ENCODE results near the gene CCR4.
"Not testable (repeated sequence)": the region's sequence is repeated elsewhere in the genome, so short reads cannot be mapped to it uniquely, and the experiment has no call there.

CCR4 gene

DNA sequence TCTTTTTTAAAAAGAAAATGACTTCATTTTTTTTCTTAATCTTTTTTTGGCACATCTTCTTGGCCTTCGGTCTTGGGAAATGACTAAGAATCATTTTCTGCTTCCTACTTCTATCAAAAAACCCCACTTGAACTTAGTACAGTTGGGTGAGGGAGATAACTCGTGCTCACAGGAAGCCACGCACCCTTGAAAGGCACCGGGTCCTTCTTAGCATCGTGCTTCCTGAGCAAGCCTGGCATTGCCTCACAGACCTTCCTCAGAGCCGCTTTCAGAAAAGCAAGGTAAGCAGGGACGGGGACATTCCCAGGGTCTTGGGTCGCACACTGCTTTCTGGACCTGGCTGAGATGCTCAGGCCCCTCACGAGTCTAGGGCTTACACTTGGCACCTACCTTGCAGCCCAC lies at the start of gene CCR4:
Gene CCR4, plus strand, starts transcription at position 235 of the 402 bp plus-strand sequence. CDS start 1,779 bp downstream, outside the sequence.
- DNase-seq (ENCODE audit: low spot score) = no peak

DNA sequence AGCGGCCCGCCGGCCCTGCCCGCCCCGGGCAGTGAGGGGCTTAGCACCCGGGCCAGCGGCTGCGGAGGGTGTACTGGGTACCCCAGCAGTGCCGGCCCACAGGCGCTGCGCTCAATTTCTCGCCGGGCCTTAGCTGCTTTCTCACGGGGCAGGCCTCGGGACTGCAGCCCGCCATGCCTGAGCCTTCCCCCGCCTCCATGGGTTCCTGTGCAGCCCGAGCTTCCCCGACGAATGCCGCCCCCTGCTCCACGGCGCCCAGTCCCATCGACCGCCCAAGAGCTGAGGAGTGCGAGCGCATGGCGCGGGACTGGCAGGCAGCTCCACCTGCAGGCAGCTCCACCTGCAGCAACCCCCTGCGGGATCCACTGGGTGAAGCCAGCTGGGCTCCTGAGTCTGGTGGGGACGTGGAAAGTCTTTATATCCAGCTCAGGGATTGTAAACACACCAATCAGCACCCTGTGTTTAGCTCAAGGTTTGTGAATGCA lies 48.5 kb upstream of the CCR4 start:
- DNase-seq (ENCODE audit: low spot score) = not testable (repeated sequence)

DNA sequence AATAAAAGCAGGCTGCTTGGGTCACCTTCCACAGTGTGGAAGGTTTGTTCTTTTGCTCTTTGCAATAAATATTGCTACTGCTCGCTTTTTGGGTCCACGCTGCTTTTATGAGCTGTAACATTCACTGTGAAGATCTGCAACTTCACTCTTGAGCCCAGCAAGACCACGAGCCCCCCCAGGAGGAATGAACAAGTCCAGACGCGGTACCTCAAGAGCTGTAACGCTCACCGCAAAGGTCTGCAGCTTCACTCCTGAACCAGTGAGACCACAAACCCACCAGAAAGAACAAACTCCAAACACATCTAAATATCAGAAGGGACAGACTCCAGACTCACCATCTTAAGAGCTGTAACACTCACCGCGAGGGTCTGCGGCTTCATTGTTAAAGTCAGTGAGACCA lies 47.5 kb upstream of the CCR4 start:
- no peak for DNase-seq (ENCODE audit: low spot score)

DNA sequence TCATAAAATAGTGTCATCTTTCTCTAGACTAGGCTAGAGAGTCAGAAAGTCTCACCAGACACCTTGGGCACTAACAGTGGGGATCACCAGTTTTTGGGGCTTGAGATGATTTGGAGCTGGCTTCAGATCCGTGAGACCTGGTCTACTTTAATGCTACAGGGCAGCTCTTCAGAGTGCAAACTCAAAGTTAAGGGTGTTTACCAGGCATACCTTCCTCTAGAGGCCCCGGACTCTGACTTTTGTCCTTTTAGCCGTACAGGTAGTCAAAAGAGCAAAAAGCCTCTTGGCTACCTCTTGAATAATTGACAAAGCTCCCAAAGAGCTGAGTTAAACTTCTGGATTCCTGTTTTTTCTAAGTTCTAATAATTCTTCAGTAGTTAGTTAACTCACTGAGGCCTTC lies 41.4 kb upstream of the CCR4 start:
- DNase-seq (ENCODE audit: low spot score) = no peak

DNA sequence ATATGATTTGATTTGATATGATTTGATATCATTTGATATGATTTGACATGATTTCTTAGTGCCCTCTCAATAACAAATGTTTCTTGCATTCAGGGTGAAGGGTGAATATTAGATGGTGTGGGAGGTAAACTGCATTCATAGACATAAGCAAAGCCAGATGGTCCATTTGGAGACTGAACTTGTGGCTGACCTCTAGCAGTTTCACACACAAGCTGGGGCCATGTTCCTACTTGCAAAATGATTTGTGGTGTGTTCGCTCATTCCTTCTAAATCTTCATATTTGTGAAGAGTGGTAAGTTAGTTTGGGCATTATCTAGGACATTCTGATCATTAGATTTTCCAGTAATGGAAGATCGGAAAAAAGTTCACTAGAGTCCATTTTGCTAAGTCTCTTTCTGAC lies 40.5 kb upstream of the CCR4 start:
- no peak for DNase-seq (ENCODE audit: low spot score)

DNA sequence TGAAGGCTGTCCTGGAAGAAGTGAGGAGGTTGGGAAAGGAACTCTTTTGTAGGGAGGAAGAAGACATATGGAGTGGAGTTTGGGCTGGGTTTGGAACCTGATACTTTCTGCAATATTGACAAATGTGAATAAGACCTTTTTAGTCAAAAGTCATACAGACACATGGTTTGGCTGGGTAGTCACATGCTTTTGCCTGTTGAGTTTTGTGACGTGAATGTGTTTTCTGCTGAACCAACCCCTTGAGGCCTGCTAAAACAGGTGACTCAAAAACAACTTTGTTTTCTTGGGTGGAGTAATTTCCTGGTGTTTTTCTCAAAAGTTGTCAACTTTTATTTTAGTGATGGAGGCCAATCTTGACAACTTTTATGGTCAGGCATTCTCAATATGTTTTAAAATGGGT lies 39.4 kb upstream of the CCR4 start:
- no peak for DNase-seq (ENCODE audit: low spot score)

DNA sequence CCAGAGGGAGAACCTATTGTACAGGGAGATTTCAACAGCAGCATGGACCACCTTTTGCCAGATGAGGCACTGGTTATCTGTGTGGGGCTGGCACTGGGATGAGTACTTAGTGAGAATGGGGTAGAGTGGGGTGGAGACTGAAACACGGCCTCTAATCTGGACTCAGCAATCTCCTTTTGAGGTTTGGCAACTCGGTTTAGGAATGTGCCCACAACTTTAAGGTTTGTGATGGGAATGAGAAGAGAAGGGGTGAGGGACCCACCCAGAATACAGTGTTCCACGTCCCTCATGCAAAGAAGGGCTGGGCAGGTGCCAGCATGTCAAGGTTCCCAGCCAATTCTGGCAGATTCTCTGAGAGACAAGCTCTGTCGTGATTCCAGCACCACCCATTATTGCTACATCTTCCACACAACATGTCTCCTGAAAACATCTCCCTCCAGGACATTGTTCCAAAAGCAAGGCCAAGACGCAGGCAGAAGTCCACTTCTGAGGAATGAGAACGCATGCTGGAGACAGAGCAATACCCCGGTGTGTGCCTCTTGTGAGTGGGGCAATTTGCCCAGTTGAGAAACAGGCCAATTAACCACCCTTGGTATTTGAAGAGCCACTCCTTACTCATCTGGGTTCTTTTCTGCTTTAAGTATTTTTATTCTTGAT lies 37.5 kb upstream of the CCR4 start:
- DNase-seq (ENCODE audit: low spot score) = no peak

DNA sequence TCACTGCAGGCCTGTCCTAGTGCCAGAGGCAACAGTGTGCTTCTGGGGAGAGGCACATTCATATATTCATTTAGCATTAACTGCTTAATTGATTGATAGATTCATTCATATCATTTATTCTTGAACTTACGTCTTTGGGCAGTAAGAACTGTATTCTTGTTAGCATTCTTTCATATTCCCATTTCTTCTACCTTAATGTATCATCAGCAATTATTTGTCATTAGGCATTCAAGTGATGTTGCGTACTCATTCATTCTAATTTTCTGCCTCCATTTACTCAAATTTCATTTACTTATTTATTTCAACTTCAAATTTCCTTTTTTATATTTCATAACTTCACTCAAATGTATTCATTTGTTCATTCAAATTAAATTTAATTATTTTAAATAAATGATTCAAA lies 31.5 kb upstream of the CCR4 start:
- no peak for DNase-seq (ENCODE audit: low spot score)

DNA sequence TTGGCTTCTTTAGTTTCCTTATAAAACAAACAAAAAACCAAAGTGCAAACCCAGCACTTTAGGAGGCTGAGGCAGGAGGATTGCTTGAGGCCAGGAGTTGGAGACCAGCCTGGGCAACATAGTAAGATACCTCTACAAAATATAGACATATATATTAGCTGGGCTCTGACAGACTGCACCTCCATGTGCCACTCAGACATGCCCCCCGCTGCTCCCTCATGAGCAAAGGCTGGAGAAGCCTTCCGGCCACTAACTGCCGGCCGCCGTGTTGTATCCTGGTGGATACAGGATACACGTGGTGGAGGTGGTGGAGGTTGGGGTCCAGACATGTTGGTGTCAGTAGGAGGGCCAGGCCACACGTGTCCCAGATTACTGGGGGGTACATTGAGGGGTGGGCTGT lies 29.4 kb upstream of the CCR4 start:
- no peak for DNase-seq (ENCODE audit: low spot score)

DNA sequence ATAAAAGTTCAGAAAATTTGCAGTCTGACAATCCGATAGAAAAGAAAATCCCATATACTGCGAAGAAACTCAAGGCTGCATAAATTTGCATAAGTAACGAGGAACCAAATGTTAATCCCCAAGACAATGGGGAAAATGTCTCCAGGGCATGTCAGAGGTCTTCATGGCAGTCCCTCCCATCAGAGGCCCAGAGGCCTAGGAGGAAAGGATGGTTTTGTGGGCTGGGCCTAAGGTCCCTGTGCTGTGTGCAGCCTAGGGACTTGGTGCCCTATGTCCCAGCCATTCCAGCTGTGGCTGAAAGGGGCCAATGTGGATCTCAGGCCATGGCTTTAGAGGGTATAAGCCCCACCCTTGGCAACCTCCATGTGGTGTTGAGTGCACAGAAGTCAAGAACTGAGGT lies 21.3 kb upstream of the CCR4 start:
- no peak for DNase-seq (ENCODE audit: low spot score)

DNA sequence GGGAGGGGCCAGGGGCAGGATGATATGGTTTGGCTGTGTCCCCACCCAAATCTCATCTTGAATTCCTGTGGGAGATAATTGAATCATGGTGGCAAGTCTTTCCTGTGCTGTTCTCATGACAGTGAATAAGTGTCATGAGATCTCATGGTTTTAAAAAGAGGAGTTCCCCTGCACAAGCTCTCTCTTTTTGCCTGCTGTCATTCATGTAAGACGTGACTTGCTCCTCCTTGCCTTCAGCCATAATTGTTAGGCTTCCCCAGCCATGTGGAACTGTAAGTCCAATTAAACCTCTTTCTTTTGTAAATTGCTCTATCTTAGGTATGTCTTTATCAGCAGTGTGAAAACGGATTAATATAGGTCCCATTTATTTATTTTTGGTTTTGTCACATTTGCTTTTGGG lies 20.2 kb upstream of the CCR4 start:
- not testable (repeated sequence) for DNase-seq (ENCODE audit: low spot score)

DNA sequence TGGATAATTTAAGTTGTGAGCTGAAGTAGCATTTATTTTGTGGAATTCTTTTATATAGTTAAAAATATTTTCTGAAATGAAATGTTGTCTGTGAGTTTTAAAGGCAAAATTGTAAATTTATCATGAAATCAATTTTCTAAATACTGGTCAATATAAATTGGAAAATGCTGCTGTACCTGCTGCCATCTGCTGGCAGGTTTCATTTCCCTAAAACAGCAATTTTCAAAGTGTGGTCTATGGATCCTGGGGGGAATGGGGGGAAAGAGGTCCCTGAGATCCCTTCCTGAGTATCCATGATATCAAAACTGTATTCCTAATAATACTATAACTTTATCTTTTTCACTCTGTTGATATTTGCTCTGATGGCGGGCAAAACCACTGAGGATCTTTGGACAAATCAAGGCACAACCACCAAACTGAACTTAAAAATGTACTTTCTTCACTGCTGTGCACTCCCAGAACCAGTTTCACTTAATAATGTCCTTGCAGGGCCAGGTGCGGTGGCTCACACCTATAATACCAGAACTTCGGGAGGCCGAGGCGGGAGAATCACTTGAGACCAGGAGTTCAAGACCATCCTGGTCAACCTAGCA lies 17.2 kb upstream of the CCR4 start:
- no peak for DNase-seq (ENCODE audit: low spot score)

DNA sequence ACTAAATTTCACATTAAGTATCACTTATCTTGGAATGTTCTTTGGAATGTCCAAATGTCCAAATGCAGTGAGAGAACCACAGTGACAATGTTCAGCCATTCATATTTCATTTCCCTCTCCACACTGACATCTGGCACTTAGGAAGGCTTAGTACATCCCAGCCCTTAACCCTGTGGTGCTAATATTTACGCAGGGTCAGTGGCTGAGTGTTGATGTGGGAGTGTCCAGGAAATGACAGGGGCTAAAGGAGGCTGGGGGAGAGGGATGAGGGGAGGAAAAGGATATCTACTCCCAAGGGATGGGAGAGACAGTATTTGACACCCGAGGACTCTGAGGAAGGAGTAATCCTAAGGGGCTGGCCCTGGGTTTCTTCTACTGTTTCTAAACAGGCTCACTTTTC lies 14.1 kb upstream of the CCR4 start:
- DNase-seq (ENCODE audit: low spot score) = no peak

DNA sequence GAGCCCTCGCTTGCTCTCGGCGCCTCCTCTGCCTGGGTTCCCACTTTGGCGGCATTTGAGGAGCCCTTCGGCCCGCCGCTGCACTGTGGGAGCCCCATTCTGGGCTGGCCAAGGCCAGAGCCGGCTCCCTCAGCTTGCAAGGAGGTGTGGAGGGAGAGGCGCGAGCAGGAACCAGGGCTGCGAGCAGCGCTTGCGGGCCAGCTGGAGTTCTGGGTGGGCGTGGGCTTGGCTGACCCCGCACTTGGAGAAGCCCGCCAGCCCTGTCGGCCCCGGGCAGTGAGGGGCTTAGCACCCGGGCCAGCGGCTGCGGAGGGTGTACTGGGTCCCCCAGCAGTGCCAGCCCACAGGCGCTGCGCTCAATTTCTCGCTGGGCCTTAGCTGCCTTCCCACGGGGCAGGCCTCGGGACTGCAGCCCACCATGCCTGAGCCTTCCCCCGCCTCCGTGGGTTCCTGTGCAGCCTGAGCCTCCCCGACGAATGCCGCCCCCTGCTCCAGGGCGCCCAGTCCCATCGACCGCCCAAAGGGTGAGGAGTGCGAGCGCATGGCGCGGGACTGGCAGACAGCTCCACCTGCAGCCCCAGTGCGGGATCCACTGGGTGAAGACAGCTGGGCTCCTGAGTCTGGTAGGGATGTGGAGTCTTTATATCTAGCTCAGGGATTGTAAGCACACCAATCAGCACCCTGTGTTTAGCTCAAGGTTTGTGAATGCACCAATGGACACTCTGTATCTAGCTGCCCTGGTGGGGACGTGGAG lies 11.7 kb upstream of the CCR4 start:
- DNase-seq (ENCODE audit: low spot score) = not testable (repeated sequence)

DNA sequence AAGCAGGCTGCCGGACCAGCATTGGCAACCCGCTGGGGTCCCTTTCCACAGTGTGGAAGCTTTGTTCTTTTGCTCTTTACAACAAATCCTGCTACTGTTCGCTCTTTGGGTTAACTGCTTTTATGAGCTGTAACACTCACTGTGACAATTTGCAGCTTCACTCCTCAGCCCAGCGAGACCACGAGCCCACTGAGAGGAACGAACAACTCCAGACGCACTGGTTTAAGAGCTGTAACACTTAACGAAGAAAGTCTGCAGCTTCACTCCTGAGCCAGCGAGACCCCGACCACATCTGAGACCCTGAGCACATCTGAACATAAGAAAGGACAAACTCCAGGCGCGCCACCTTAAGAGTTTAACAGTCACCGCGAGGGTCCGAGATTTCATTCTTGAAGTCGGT lies 10.7 kb upstream of the CCR4 start:
- DNase-seq (ENCODE audit: low spot score) = no peak

DNA sequence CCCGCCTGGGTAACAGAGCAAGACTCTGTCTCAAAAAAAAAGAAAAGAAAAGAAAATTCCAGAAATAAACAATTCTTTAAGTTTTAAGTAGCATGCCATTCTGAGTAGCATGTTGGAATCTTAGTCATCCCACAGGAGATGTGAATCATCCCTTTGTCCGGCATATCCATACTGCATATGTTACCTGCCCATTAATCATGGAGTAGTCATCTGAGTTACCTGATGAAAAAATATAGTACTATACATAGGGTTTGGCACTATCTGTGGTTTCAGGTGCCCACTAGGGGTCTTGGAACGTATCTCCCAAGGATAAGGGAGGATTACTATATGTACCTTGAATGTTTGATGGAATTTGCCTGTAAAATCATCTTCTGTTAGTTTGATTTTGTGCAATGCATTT lies 6.3 kb upstream of the CCR4 start:
- no peak for DNase-seq (ENCODE audit: low spot score)

DNA sequence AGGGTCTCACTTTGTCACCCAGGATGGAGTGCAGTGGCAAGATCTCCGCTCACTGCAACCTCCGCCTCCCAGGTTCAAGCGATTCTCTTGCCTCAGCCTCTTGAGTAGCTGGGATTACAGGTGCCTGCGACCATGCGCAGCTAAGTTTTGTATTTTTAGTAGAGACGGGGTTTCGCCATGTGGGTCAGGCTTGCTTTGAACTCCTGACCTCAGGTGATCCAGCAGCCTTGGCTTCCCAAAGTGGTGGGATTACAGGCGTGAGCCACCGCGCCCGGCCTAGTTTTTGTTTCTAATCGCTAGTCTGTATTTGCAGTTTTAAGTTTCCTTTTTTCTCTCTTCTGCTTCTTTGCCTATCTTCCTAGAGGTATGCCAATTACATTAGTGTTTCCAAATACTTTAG lies 5.8 kb upstream of the CCR4 start:
- DNase-seq (ENCODE audit: low spot score) = not testable (repeated sequence)

DNA sequence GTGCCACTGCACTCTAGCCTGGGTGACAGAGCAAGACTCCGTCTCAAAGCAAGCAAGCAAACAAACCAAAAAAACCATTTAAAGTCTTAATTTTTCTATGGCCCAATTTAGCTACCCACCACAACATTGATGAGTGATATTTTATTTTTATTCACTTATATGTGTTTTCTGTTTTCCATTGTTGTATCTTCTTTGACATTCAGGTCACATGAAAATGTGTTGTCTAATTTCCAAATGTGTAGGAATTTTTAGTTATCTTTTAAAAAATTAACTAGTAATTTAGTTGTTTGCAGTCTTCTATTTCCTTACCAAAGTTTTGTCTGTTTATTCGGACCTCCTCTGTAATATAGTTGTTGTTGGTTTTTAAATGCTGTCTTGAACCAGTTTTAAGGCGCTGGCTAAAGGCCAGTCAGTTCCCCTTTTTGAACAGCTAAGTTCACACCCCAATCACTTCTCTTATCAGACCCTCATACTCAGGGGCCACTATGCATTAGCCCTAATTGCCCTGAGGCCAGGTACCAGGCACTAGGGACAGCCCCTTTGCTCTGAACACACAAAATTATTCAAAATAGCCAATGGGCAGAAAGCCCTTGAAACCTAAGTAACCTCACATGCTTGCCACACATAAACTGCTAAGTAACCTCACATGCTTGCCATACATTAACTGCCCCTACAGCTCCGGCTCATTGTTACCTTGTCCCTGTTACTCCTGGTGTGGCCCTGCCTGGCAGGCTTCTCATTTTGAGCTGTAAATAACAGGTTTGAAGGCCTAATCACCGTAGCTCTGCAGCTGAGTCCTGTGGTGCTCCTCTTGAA lies 4.3 kb upstream of the CCR4 start:
- DNase-seq (ENCODE audit: low spot score) = no peak

DNA sequence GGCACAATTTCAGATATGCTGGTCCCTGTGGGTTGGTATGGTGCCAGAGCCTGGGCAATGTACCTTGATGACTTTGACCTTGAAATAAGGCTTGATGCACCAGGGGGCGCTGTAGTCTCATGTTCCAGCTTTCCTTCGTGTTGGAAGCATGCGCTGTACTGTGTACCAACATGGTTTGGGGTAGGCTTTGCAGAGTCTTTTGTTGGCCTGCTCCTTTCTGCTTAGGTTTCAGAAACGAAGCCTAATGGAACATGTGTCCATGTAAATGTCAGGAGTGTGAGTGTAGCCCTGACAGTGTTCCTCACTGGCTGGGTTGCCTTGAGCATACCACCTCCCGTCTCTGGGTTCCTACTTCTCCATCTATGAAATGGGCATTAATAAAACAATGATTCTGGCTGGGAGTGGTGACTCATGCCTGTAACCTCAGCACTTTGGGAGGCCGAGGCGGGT lies 3.6 kb upstream of the CCR4 start:
- DNase-seq (ENCODE audit: low spot score) = peak; percentile 56

DNA sequence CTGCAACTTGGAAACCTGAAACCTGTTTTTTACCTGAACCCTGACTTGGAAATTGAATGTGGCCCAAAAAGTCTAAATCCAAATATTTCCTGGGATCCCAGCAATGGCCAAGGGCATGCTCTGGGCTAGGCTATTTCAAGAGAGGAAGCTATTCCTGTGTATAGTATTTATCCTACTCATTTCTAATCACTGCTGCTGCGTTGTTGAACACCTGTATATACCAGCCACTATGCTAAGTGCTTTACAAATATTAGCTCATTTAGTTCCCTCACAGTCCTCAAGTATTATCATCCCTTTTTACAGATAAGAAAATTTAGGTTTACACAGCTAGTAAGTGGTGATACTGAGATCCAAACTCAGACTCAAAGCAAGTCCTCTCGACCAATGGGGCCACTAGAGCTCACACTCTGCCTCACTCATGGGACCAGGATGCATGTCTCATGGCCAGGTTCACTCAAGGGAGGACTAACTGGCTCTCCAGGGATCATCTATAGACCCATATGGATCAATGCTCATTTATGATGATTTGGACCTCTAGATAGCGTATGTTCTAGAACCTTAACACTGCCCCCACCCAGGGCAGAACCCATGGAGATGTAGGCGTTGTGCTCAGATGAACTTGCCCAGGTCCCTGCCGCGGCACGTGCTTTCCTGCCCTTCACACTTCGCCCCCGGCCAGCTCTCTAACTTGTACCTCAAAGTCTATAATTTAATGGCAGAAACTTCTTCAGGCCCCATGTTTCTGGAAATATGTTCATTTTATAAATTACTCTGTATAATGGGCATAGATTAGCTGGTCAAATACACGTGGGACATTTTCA lies 2.6 kb upstream of the CCR4 start:
- no peak for DNase-seq (ENCODE audit: low spot score)

DNA sequence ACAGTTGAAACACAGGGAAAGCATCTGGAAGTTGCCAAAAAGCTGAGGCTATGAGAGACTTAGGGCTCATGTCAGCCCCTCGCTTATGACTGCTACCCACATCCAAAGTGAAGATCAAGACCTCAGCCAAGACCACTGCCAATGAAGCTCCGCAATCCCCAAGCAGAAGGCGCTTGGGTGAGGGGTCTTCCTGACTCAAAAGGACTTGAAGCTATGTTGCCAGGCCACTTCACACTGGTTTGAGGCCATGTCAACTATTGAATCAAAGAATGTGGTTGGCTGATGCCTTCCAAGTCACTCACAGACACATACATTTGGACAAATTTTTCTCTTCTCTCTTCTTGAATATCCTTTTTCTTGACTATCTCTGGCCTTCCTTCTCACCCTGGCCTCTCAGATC lies 928 bp upstream of the CCR4 start:
- no peak for DNase-seq (ENCODE audit: low spot score)

Measured in COLO829 (cell line).